GM19438 (cell line): ENCODE data around the gene IRF2BPL.

ENCODE experiments used
- ATAC-seq: cut with Tn5 transposase; IDR thresholded peaks from one replicate; pipeline ENCODE4 v1.9.1; 2021; ENCODE audit warnings: low read depth; ENCODE audit not compliant: unreplicated experiment

The IRF2BPL gene

DNA sequence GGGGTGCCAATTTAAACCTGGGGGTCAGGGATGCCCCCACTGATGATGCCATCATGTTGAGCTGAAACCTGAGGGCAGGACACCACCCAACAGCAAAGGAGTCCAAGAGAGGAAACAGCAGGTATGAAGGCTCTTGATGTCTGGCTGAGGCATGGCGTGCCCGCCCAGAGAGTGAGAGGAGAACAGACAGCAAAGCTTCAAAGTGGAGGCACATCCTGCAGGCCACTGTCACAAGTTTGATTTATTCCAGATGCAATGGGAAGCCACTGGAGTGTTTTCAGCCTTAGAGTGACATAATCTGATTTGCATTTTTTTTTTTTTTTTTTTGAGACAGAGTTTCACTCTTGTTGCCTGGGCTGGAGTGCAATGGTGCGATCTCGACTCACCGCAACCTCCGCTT is 34.8 kb downstream of the IRF2BPL start:
- no peak for ATAC-seq

DNA sequence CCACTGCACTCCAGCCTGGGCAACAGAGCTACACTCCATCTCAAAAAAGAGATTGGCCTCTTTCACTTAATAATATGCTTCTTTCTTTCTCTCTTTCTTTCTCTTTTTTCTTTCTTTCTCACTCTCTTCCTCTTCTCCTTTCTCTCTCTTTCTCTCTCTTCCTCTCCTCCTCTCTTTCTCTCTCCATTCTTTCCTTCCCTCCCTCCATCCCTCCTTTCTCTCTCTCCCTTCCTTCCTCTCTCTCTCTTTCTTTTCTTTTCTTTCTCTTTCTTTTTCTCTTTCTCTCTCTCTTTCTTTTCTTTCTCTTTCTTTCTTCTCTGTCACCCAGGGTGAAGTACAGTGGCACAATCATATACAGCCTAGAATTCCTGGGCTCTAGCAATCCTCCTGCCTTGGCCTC is 38.4 kb downstream of the IRF2BPL start:
- ATAC-seq, result no peak

DNA sequence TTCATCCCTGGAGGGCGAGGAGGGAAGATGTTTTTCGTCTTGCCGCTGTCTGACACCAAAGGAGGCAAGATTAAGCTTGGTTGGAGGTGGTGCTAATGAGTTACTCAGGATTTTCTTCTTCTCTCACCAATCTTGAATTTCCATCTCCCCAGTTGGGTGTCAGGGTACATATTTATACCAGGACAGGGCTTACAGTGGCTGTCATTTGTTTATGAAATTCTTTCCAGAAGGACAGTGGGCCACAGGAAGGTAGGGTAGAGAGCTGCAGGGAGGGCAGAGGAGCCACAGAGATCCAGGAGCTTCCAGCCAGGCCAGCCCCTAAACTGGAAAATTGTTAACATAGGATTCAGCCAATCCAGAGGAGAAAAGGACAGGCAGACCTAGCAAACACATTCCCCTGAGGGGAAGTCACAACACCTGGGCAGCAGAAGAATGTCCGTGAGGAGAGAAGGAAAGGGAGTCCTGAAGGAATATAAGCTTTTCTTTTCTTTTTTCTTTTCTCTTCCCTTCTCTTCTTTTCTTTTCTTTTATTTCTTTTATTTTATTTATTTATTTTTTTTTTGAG is 40.5 kb downstream of the IRF2BPL start:
- ATAC-seq, result no peak

DNA sequence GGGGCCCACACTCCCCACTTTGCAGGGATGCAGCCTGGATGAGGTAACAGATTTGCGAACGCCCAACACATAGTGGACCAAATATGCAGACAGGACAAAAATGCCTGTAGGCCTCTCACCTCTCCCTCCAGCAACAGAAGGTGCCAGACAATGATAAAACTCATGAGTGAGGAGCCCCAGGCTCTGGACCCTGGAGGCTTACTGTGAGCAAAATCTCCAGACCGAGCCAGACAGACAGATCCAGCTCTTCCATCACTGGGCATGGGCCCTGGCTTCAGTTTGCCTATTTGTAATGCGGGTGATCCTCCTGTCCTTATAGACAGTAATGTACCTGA is 42.3 kb downstream of the IRF2BPL start:
- ATAC-seq, result no peak

DNA sequence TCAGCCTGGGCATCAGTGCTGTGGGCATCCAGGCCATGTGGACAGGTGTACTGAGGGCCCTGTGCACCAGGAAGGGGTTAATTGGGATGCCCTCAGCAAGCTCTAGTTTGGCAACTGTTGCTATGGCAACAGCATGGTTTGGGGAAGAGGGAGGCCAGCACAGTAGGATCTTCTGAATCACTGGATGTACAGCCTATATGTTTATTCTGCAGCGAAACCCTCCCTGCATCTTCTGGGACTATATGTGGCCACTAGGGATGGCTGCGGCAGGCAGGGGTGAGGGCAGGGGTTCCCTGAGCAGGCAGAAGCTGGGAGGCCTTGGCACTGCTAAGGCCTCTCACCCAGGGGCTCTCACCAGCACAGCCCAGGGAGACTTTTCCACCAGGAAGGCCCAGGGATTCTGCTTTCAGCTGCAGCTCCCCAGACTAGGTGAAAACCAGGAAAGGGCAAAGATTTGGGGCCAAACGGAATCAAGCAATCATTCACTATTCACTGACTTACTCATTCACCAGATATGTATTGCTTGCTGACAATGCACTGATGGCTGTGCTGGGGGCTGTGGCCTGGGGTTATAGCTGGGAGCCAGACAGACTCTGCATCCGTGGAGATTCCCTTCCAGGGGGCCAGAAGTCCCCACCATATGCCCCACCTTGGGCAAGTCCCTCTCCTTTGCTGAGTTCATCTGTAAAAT is 42.8 kb downstream of the IRF2BPL start:
- no peak for ATAC-seq

DNA sequence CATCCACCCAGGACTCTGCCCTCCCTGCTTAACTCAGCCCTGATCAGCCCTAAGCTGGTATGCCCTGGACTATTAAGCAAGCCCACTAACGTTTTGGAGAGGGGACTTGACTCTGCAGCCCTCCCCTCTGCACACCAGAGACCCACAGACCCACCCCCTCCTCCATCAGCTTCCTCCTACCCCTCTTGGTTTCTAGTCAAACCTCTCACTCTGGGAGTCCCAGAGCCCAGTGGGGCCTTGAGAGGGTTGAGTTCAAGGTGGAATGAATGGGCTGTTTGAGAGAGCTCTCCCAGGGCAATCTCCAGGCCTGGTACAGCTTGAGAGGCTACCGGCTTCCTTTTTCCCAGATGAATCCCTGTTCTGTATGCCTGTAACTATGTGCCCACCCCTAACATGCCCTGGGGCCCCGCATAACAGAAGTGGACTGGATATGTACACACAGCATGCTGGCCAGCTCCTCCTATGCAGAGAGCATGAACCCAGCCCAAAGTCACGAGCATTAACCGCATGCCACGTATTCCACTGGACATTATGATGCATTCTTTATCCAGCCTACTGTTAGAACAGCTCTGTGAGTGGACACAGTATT is 43.6 kb downstream of the IRF2BPL start:
- no peak for ATAC-seq

DNA sequence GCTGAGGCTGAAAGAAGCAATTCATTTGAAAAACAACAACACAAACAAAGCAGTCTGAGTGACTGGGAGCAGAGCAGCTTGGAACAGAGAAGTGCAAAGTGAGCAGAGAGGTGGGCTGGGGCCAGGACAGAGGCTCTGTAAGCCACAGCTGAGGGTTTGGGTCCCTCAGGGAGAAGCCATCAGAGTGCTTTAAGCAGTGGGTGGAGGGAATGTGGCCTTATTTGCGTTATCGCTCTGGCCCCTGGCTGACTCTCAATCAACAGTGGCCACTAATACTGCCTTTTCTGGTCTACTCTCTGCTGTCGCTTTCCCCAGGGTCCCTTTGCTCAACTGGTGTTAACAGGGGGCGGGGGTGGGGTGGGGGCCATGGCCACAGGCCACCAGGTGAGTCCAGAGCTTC is 44.2 kb downstream of the IRF2BPL start:
- ATAC-seq, result no peak

DNA sequence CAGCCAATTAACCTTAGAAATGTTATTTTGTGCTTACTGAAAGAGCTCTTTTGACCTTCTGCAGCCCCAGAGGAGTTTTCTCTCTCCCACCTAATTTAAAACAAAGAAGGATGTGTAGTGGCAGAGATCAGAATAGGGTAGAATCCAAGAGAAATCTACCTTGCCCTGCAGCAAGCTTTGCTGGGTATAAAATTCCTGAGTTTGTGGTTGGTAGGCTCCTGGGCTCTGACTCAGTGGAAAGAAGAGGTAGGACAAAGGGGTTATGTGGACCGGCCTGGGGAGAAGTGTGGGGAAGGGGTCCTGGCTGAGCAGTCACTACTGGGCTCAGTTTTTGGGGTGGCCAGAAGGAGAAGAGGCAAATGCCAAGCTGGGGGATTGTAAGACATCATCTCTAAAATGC is 46.8 kb downstream of the IRF2BPL start:
- ATAC-seq, result no peak

DNA sequence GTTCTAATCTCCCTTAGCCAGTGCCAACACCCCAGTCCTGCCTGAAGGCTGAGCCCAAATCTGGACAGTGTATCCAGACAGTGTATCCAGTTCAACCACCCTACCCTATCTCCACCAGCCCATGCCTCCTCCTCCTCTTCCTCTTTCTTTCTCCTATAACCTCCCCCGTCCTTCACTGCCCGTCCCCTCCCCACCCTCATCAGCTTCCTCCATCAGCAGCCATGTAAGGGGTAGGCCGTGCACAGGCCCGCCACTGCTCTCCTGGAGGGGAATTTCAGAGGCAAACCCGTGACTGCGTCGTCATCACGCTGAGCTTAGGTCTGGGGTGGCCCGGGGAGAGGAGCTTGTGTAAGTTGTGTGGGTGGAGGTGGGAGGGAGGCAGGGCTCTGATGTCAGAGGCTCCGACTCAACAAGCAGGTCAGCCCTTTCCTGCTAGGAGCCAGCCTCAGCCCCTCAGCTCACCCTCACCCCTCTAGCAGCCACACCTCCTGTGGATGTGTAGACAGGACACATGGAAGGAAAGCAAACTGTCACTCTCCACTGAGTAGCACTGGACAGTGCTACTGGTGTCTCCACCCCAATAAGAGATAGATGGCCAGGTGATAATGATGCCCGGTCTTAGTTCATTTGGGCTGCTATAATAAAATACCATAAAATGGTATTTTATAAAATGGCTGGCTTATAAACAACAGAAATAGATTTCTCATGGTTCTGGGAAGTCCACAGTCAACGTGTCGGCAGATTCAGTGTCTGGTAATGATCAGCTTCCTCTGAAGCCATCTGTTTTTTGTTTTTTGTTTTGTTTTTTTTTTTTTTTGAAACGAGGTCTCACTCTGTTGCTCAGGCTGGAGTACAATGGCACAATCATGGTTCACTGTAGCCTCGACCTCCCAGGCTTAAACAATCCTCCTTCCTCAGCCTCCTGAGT is 50.5 kb downstream of the IRF2BPL start:
- ATAC-seq, result peak; percentile 73

DNA sequence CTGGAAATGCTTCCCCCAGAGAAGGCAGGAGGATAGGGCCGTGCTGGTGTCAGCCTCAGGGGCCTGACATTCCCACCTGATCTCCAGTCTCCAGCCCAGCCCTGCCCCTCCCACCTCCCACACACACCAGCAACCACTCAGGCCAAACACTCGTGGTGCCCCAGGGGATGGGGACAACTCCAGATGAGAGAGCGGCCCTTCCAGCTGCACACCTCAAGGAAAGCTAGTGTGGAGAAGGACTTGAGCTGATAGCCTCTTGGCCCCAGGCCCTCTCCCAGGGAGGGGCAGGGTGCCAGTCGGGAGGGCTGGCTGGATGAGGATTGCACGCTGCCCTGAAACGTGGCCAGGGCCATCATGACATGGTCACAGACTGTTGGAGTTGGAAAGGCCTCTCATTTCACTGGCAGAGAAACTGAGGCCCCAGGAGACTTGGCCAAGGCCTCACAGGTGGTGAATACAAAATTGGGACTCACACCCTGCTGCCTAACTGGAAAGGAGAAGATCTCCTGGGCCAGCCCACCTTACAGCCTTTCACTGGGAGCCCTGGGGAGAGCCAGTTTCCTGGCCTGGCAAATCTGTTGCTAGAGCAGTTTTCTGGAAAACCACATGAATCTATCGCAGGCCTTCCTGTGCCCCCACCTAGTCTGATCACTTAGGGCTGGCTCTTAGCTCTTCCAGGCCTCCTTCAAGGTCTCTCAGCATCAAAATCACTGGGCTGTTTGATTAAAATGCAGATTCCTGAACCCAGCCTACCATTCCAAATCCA is 52.1 kb downstream of the IRF2BPL start:
- ATAC-seq, result no peak

DNA sequence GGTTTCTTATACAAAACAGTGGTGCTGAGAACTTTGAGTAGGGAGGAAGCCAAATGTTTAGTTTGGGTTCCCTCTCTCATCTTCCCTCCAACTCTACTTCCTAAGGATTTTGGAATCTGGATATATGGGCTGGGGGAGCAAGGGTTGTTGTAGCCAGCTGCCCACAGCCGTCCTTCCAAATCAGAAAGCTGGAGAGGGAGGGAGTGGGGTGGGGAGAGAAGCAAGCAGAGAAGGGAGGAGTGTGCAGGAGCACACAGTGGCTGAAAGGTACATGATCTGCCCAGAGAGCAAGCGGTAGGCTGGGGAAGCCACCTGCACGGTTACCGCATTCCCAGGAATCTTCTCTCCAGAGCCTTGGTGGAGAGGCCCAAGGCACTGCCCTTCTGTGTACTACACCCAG is 52.7 kb downstream of the IRF2BPL start:
- no peak for ATAC-seq

DNA sequence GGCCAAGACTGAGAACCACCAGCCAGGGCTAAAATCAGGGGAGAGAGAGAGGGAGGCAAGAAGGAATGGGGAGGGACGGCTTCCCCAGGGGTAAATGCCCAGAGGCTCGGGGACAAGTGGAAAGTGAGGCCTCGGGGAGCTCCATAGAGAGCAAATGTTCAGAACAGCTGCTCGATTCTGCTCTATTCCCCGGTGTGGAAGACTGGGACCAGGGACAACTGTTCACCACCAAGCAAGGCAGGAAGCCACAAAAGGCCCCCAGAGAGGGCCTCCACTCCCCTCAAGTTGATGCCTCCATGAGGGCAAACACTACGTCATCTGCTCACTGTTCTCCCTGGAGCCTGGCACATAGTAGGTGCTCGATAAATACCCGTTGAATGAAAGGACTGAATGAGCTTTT is 53.5 kb downstream of the IRF2BPL start:
- ATAC-seq, result no peak
